ENCODE measurements around the gene GLIS1. TPM values are rescaled to one million over a fixed set of nuclear protein-coding genes. Genes with fewer than 3 reads are reported as not detected.

The GLIS1 gene
- total and polyA plus RNA-seq, 4 donors = 0.50 to 3.8 (median 1.4) TPM

- DNase-seq (ENCODE audit: low read depth in 4 of 6, low spot score in 6 of 6) = no peak
- 45% methylated on average over 21 of the region's 21 CpGs for WGBS (ENCODE audit: insufficient coverage)
Observed at GRCh38 chr1:53501065-53502005, 237.6 kb downstream of the GLIS1 start.

GRCh38 chr1:53500204-53501064 lies 238.5 kb downstream of the GLIS1 start:
- H3K4me3 ChIP-seq (ENCODE audit: low read depth, low read length) = no peak overlapping the region
- peaks cover 46% of the 10 kb centered on the region for H3K4me1 ChIP-seq (ENCODE audit: control insufficient read depth, insufficient read depth, low read length)
- peak in 3 of 6 donors; percentile 48 to 89 (median 63) for DNase-seq (ENCODE audit: low read depth in 4 of 6, low spot score in 6 of 6)
- no peak overlapping the region for H3K27ac ChIP-seq (ENCODE audit: low read depth, low read length)
- WGBS (ENCODE audit: insufficient coverage) = 42% methylated on average over 34 of the region's 34 CpGs
- H3K27me3 ChIP-seq (ENCODE audit: control insufficient read depth, insufficient read depth, low read length) = peaks cover 2% of the 10 kb centered on the region
- peaks cover 5% of the 10 kb centered on the region for H3K36me3 ChIP-seq (ENCODE audit: control insufficient read depth, insufficient read depth, low read length)
- H3K9me3 ChIP-seq (ENCODE audit: control insufficient read depth, insufficient read depth, low read length) = no peaks in the 10 kb centered on the region

More at GRCh38 chr1:53501065-53502005, 237.6 kb downstream of the GLIS1 start:
- H3K27me3 ChIP-seq (ENCODE audit: control insufficient read depth, insufficient read depth, low read length) = peaks cover 1% of the 10 kb centered on the region
- H3K27ac ChIP-seq (ENCODE audit: low read depth, low read length) = no peak overlapping the region
- peaks cover 7% of the 10 kb centered on the region for H3K36me3 ChIP-seq (ENCODE audit: control insufficient read depth, insufficient read depth, low read length)
- H3K9me3 ChIP-seq (ENCODE audit: control insufficient read depth, insufficient read depth, low read length) = no peaks in the 10 kb centered on the region
- peaks cover 46% of the 10 kb centered on the region for H3K4me1 ChIP-seq (ENCODE audit: control insufficient read depth, insufficient read depth, low read length)
- H3K4me3 ChIP-seq (ENCODE audit: low read depth, low read length) = no peak overlapping the region

GRCh38 chr1:53499257-53500203 lies 239.4 kb downstream of the GLIS1 start:
- Histone ChIP-seq H3K36me3 (ENCODE audit: control insufficient read depth, insufficient read depth, low read length) (peaks cover 3% of the 10 kb centered on the region), H3K4me3 (ENCODE audit: low read depth, low read length) (no peak overlapping the region), H3K9me3 (ENCODE audit: control insufficient read depth, insufficient read depth, low read length) (no peaks in the 10 kb centered on the region), H3K4me1 (ENCODE audit: control insufficient read depth, insufficient read depth, low read length) (peaks cover 46% of the 10 kb centered on the region), H3K27ac (ENCODE audit: low read depth, low read length) (no peak overlapping the region), H3K27me3 (ENCODE audit: control insufficient read depth, insufficient read depth, low read length) (peaks cover 2% of the 10 kb centered on the region)
- no peak for DNase-seq (ENCODE audit: low read depth in 4 of 6, low spot score in 6 of 6)
- 83% methylated on average over 19 of the region's 20 CpGs for WGBS (ENCODE audit: insufficient coverage)

DNA sequence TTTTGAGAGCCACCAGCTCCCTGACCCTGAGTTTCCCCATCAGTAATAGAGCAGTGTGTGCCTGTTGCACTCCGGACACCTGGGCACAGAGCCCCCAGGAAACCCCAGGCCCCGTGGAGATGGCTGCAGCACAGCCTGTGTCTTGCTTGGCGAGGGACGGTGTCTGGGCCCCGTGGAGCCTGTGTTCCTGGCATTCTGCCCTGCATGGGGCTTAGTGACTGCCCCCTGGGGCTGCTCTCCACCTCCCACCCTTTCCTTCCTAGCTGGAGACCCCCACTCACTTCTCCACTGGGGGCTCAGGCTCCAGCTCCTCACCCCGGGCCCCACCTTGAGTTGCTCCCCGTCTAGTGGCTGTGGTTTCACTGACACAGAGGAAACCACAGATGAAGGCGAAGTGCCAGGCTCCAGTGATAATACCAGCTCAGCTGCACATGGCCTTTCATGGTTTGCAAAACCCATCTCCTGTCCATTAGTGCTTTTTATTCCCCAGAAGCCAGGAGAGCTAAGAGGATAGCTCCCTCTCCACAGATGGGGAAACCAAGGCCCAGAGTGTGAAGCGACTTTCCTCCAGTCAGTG lies 240.3 kb downstream of the GLIS1 start:
- Histone ChIP-seq H3K9me3 (ENCODE audit: control insufficient read depth, insufficient read depth, low read length) (no peaks in the 10 kb centered on the region), H3K27me3 (ENCODE audit: control insufficient read depth, insufficient read depth, low read length) (peaks cover 2% of the 10 kb centered on the region)

GRCh38 chr1:53495633-53496345 lies 243.2 kb downstream of the GLIS1 start:
- Histone ChIP-seq H3K27me3 (ENCODE audit: control insufficient read depth, insufficient read depth, low read length) (peaks cover 2% of the 10 kb centered on the region), H3K4me1 (ENCODE audit: control insufficient read depth, insufficient read depth, low read length) (peaks cover 22% of the 10 kb centered on the region), H3K27ac (ENCODE audit: low read depth, low read length) (no peak overlapping the region), H3K36me3 (ENCODE audit: control insufficient read depth, insufficient read depth, low read length) (peaks cover 3% of the 10 kb centered on the region), H3K4me3 (ENCODE audit: low read depth, low read length) (no peak overlapping the region), H3K9me3 (ENCODE audit: control insufficient read depth, insufficient read depth, low read length) (peaks cover 1% of the 10 kb centered on the region)
- 96% methylated on average over 8 of the region's 8 CpGs for WGBS (ENCODE audit: insufficient coverage)
- no peak for DNase-seq (ENCODE audit: low read depth in 4 of 6, low spot score in 6 of 6)

More for the DNA sequence above, 240.3 kb downstream of the GLIS1 start:
- WGBS (ENCODE audit: insufficient coverage) = 50% methylated on average over 9 of the region's 9 CpGs
- Histone ChIP-seq H3K27ac (ENCODE audit: low read depth, low read length) (no peak overlapping the region), H3K4me1 (ENCODE audit: control insufficient read depth, insufficient read depth, low read length) (peaks cover 41% of the 10 kb centered on the region), H3K4me3 (ENCODE audit: low read depth, low read length) (no peak overlapping the region), H3K36me3 (ENCODE audit: control insufficient read depth, insufficient read depth, low read length) (peaks cover 3% of the 10 kb centered on the region)
- DNase-seq (ENCODE audit: low read depth in 4 of 6, low spot score in 6 of 6) = no peak

DNA sequence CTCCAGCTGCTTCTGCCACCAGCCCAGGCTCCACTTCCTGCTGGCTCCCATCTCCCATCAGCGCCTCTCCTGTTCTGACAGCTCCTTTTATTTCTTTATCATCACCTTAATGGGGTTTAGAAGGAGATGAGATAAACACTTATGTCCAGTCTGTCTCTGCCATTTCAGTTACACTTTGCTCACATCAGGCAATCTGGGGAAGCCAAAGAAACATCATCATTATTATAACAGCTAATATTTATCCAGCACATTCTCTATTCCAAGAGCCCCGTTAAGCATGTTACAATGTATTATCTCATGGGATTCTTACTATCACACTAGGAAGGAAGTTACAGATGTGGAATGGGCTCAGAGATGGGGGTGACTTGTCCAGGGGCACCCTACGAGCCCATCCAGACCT lies 248.6 kb downstream of the GLIS1 start:
- WGBS (ENCODE audit: insufficient coverage) = 54% methylated on average over 1 of the region's 3 CpGs
- Histone ChIP-seq H3K4me3 (ENCODE audit: low read depth, low read length) (no peak overlapping the region), H3K36me3 (ENCODE audit: control insufficient read depth, insufficient read depth, low read length) (no peaks in the 10 kb centered on the region), H3K27me3 (ENCODE audit: control insufficient read depth, insufficient read depth, low read length) (peaks cover 7% of the 10 kb centered on the region), H3K9me3 (ENCODE audit: control insufficient read depth, insufficient read depth, low read length) (peaks cover 1% of the 10 kb centered on the region), H3K27ac (ENCODE audit: low read depth, low read length) (no peak overlapping the region), H3K4me1 (ENCODE audit: control insufficient read depth, insufficient read depth, low read length) (peaks cover 7% of the 10 kb centered on the region)
- no peak for DNase-seq (ENCODE audit: low read depth in 4 of 6, low spot score in 6 of 6)

DNA sequence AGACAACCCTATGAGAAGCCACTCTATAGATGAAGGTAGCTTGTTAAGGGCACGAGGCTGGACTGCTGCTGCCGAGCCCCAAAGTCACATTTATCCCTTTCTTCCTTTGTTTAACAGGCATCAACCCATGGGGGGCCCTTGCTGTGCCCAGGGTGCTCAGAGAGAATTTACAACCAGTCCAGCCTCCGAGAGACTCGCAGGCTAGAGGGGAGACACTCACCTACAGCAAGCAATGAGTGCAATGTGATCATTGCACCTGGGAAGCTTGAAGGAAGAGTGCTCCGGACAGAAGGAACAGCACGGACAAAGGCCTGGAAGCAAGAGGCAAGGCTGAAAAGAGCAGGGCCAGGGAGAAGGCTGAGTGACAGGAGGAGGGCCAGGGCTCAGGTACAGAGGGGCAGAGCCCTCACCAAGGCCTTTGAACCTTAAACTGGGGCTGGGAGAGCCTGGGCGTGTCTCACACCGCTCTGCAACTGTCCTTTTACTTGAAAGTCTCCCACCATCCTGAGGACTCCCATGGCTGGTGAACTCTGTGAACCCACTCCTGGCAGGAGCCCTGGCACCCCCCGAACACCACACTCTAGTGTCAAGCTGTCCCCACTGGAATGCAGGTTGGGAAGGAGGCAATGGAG lies 252.5 kb downstream of the GLIS1 start:
- no peak overlapping the region for H3K27ac ChIP-seq (ENCODE audit: low read depth, low read length)
- DNase-seq (ENCODE audit: low read depth in 4 of 6, low spot score in 6 of 6) = no peak
- WGBS (ENCODE audit: insufficient coverage) = 66% methylated on average over 8 of the region's 9 CpGs
- H3K4me3 ChIP-seq (ENCODE audit: low read depth, low read length) = no peak overlapping the region
- H3K4me1 ChIP-seq (ENCODE audit: control insufficient read depth, insufficient read depth, low read length) = peaks cover 10% of the 10 kb centered on the region
- no peaks in the 10 kb centered on the region for H3K9me3 ChIP-seq (ENCODE audit: control insufficient read depth, insufficient read depth, low read length)
- no peaks in the 10 kb centered on the region for H3K36me3 ChIP-seq (ENCODE audit: control insufficient read depth, insufficient read depth, low read length)
- peaks cover 7% of the 10 kb centered on the region for H3K27me3 ChIP-seq (ENCODE audit: control insufficient read depth, insufficient read depth, low read length)
